Ovary (tissue), 10 donors: Measurements from ENCODE around the gene CAB39L. TPM values are rescaled to one million over a fixed set of nuclear protein-coding genes. Genes with fewer than 3 reads are reported as not detected.
A peak's percentile ranks its signal among the peaks of the same experiment; 100 is the strongest.

ENCODE experiments used
- DNase-seq, 5 donors: peaks; one replicate each; pipeline ENCODE4 v3.0.0-alpha.2; 2019 to 2020
- H3K27ac ChIP-seq, 2 donors: fragments of 200-600 bp; one replicate each; pipeline versions ENCODE4 v1.5.1 to v1.8.0; 2019 to 2022
- H3K27me3 ChIP-seq: fragments of 200-600 bp; one replicate; pipeline ENCODE4 v1.8.0; 2022
- H3K36me3 ChIP-seq: fragments of 200-600 bp; sonication (generic); one replicate; pipeline ENCODE4 v1.5.1; 2019
- H3K4me1 ChIP-seq: one replicate; pipeline ENCODE4 v1.8.1; 2013; ENCODE audit warnings: mild to moderate bottlenecking, moderate library complexity; ENCODE audit not compliant: insufficient read depth
- H3K4me3 ChIP-seq: fragments of 200-600 bp; sonication (generic); one replicate; pipeline ENCODE4 v1.5.1; 2017
- H3K9me3 ChIP-seq, 2 donors: fragments of 200-600 bp in 1 of 2; sonication (generic) in 1 of 2; one replicate each; pipeline versions ENCODE4 v1.5.1 to v1.8.1; 2013 to 2019; ENCODE audit warnings: mild to moderate bottlenecking in 1 of 2, moderate library complexity in 1 of 2
- CTCF ChIP-seq, 3 donors: fragments of 450-650 bp in 2 of 3; fragments of 200-600 bp in 1 of 3; IDR thresholded peaks; one replicate each; pipeline versions ENCODE4 v1.5.1 to v1.8.0; 2016 to 2022; ENCODE audit warnings: antibody characterized with exemption in 3 of 3, mild to moderate bottlenecking in 1 of 3
- EP300 ChIP-seq: sonication (generic); formaldehyde crosslinking; IDR thresholded peaks from one replicate; pipeline ENCODE4 v1.6.1; 2017; ENCODE audit warnings: antibody characterized with exemption
- POLR2A ChIP-seq: fragments of 450-650 bp; IDR thresholded peaks from one replicate; pipeline ENCODE4 v1.6.1; 2017; ENCODE audit warnings: antibody characterized with exemption, mild to moderate bottlenecking, moderate library complexity
- WGBS, 3 donors: extraction: QIAGEN DNeasy Blood & Tissue Kit in 1 of 3; methylation state at CpG; one replicate each; pipeline versions ENCODE4 v1.1.5 to v1.1.7; 2013 to 2017; 5-methylcytosine and 5-hydroxymethylcytosine counted together
- intact Hi-C, 4 donors: fragments of 100-400 bp; cut with DNase I; formaldehyde crosslinking; loops; one replicate each; pipeline versions ENCODE4 v1.11.0 to v1.15.1; 2022 to 2023
- long read RNA-seq, 3 donors: library from polyadenylated mRNA in 2 of 3; unstranded in 2 of 3; transcript quantifications; one replicate each; pipeline ENCODE4 v2.0.0 and lab custom pipeline, GENCODE V29; 2021 to 2026
- polyA plus RNA-seq, 2 donors: library from polyadenylated mRNA; stranded (reverse); fragments of 200-250 nt in 1 of 2; fragments of 350-450 nt in 1 of 2; fragmentation: Illumina TruSeq in 1 of 2; extraction: RNeasy Lipid Tissue Mini Kit (QIAGEN cat#74804) in 1 of 2; gene quantifications; one replicate each; pipeline ENCODE4 v1.2.3, GENCODE V29; 2013 to 2014
- total RNA-seq, 7 donors: library from RNA; depleted of rRNA in 2 of 7; stranded (reverse); fragments of >200 nt in 2 of 7; fragmentation: NEBNext Ultra II Directional in 3 of 7; extraction: Animal tissue kit (Norgen Biotek cat#: 25700) in 3 of 7; gene quantifications; one replicate each; pipeline versions ENCODE4 v1.1.0 to v1.2.4, GENCODE V29; 2016 to 2023
- donor health status: DM: no; HTN: no; CAD: no; lungs with moderate emphysema.
- donor health status: DM: no; HTN: no; CAD: no.
- donor health status: Bipolar disorder and iron deficiency.
- donor health status: DM: yes; HTN: yes; CAD: no.
- donor health status: DM: no; HTN: no; CAD: no.
- donor health status: DM: yes; HTN: yes; CAD: no.

Gene CAB39L
- total RNA-seq, result 10 to 100 TPM; 22.6 to 42.7 (median 26.5) TPM
- 10 to 100 TPM; 15.9 to 24.7 TPM for polyA plus RNA-seq
- long read RNA-seq, donor 1, transcript CAB39L-202 (9 exons, 3,676 nt), result major isoform, 11 of 23 reads
- long read RNA-seq, donor 1, partial matches to known transcripts, result 3 of 23 reads
- long read RNA-seq, donor 1, other reads (novel, unspliced or antisense), result 6 of 23 reads
- long read RNA-seq, donor 2, partial matches to known transcripts, result 44 of 55 reads
- long read RNA-seq, donor 2, other reads (novel, unspliced or antisense), result 6 of 55 reads
- long read RNA-seq, donor 3, partial matches to known transcripts, result 1 of 16 reads
- long read RNA-seq, donor 3, other reads (novel, unspliced or antisense), result 12 of 16 reads

- 0 to 1% (median 0%) methylated on average over 46 to 53 of the region's 53 CpGs for WGBS, 3 donors
- no peaks in the 10 kb centered on the region for H3K9me3 ChIP-seq
Measured at GRCh38 chr13:49443704-49444523, at the start of gene CAB39L, which contains the start of gene SETDB2. TSS of gene CAB39L (minus strand) at chr13:49444064. CDS start at chr13:49382910, 61,154 bp downstream. TSS of gene SETDB2 (plus strand) at chr13:49444274. CDS start at chr13:49451894, 7,620 bp downstream.

GRCh38 chr13:49488563-49488962 is 44.7 kb upstream of the CAB39L start:
- 92 to 96% (median 94%) methylated on average over 2 of the region's 2 CpGs for WGBS, 3 donors
- DNase-seq, result no peak
- Histone ChIP-seq H3K27ac (no peak overlapping the region), H3K27me3 (no peaks in the 10 kb centered on the region), H3K9me3 (no peaks in the 10 kb centered on the region), H3K36me3 (no peaks in the 10 kb centered on the region), H3K4me1 (no peaks in the 10 kb centered on the region), H3K4me3 (no peak overlapping the region)
- intact Hi-C loops, result no loop called here
- no peak for TF ChIP-seq EP300
- no peak for TF ChIP-seq CTCF (IDR thresholded peaks at IDR 0.05)
- TF ChIP-seq POLR2A, result no peak

More at GRCh38 chr13:49443704-49444523, at the start of gene CAB39L, which contains the start of gene SETDB2:
- DNase-seq, result peak; percentile 98 to 99 (median 99)
- TF ChIP-seq CTCF (IDR thresholded peaks at IDR 0.05), result peak; percentile 50 to 83 (median 79)
- peak; percentile 74 for TF ChIP-seq POLR2A
- no peak for TF ChIP-seq EP300
- no peaks in the 10 kb centered on the region for H3K36me3 ChIP-seq
- H3K4me3 ChIP-seq, result peak within 1 kb of the TSS; percentile 90
- intact Hi-C loops, result loop anchor here in 1 of 4 donors (10.0 kb wide), 1 partner anchor 161 kb away; no protein-coding TSS in a partner anchor
- no peaks in the 10 kb centered on the region for H3K27me3 ChIP-seq
- peak within 1 kb of the TSS; percentile 91 to 92 for H3K27ac ChIP-seq
- no peaks in the 10 kb centered on the region for H3K4me1 ChIP-seq

- Histone ChIP-seq H3K27ac (no peak overlapping the region), H3K9me3 (no peaks in the 10 kb centered on the region), H3K4me1 (no peaks in the 10 kb centered on the region), H3K27me3 (no peaks in the 10 kb centered on the region), H3K36me3 (no peaks in the 10 kb centered on the region), H3K4me3 (no peak overlapping the region)
- intact Hi-C loops, result no loop called here
- TF ChIP-seq CTCF (IDR thresholded peaks at IDR 0.05) (no peak), POLR2A (no peak), EP300 (no peak)
- DNase-seq, result no peak
- 83 to 87% (median 85%) methylated on average over 5 of the region's 5 CpGs for WGBS, 3 donors
Measured at GRCh38 chr13:49481788-49482187, 37.9 kb upstream of the CAB39L start.

- intact Hi-C loops, result no loop called here
- TF ChIP-seq EP300 (no peak), CTCF (IDR thresholded peaks at IDR 0.05) (no peak), POLR2A (no peak)
- H3K36me3 ChIP-seq, result no peaks in the 10 kb centered on the region
- no peak for DNase-seq
- H3K9me3 ChIP-seq, result no peaks in the 10 kb centered on the region
- no peak overlapping the region for H3K27ac ChIP-seq
- H3K4me1 ChIP-seq, result no peaks in the 10 kb centered on the region
- 91 to 93% (median 92%) methylated on average over 7 of the region's 7 CpGs for WGBS, 3 donors
- H3K4me3 ChIP-seq, result no peak overlapping the region
- H3K27me3 ChIP-seq, result no peaks in the 10 kb centered on the region
Measured at GRCh38 chr13:49476529-49476928, 32.7 kb upstream of the CAB39L start.
